Panc1 (cell line): ENCODE measurements around the gene HYAL3. TPM values are rescaled to one million over a fixed set of nuclear protein-coding genes. Genes with fewer than 3 reads are reported as not detected.

Experiments
- ATAC-seq: fragments of 200-7000 bp; cut with Tn5 transposase; 2 replicates; pipeline ENCODE4 v1.9.1; 2020; ENCODE audit warnings: mild to moderate bottlenecking, moderate library complexity
- BruUV-seq: library from RNA; stranded (reverse); fragments of 400-500 nt; replicated peaks from 2 replicates; lab custom pipeline; 2021; lab: Mats Ljungman, UMichigan
- CTCF ChIA-PET: fragments of 300-600 bp; sonication (Branson Sonifier 250); formaldehyde crosslinking; loops from one replicate; lab custom pipeline; 2022; ENCODE audit warnings: antibody characterized with exemption; lab: Charles Lee
- POLR2A ChIA-PET: fragments of 300-600 bp; sonication (Branson Sonifier 250); formaldehyde crosslinking; loops from one replicate; lab custom pipeline; 2022; ENCODE audit warnings: antibody characterized with exemption; lab: Charles Lee
- DNase-seq: peaks from one replicate; pipeline ENCODE4 v3.0.0-alpha.2; 2010; ENCODE audit warnings: low read depth, low spot score
- H3K27ac ChIP-seq: 2 replicates; pipeline ENCODE4 v1.5.1; 2011; ENCODE audit warnings: mild to moderate bottlenecking, low read length, inconsistent platforms
- H3K27me3 ChIP-seq: fragments of 200-500 bp; sonication (Bioruptor generic); 2 replicates; pipeline ENCODE4 v1.6.0; 2014; ENCODE audit warnings: low read length, inconsistent platforms; ENCODE audit not compliant: control insufficient read depth, insufficient read depth
- H3K36me3 ChIP-seq: fragments of 200-500 bp; sonication (Bioruptor generic); 2 replicates; pipeline ENCODE4 v1.5.1; 2014; ENCODE audit warnings: inconsistent platforms, mild to moderate bottlenecking, low read length, moderate library complexity; ENCODE audit not compliant: control insufficient read depth, insufficient read depth
- H3K4me1 ChIP-seq: 2 replicates; pipeline ENCODE4 v1.5.1; 2011; ENCODE audit warnings: inconsistent platforms, mild to moderate bottlenecking, low read length, moderate library complexity; ENCODE audit not compliant: control insufficient read depth, insufficient read depth
- H3K4me3 ChIP-seq, 2 experiments: 2 replicates each; pipeline ENCODE4 v1.5.1; 2011 to 2012; ENCODE audit warnings: low read depth in 2 of 2, low read length in 2 of 2, mild to moderate bottlenecking in 2 of 2, inconsistent platforms in 1 of 2, moderate library complexity in 1 of 2
- H3K9me3 ChIP-seq: fragments of 200-500 bp; sonication (Bioruptor generic); 2 replicates; pipeline ENCODE4 v1.5.1; 2014; ENCODE audit warnings: low read depth, mild to moderate bottlenecking, inconsistent platforms, low read length, moderate library complexity; ENCODE audit not compliant: control insufficient read depth, insufficient read depth
- POLR2AphosphoS5 ChIP-seq: IDR thresholded peaks from 2 replicates; pipeline ENCODE4 v1.6.1; 2012; ENCODE audit warnings: mild to moderate bottlenecking, low read depth, low read length, moderate library complexity
- SIN3A ChIP-seq: IDR thresholded peaks from 2 replicates; pipeline ENCODE4 v1.6.1; 2012; ENCODE audit warnings: low read depth, mild to moderate bottlenecking, low read length, moderate library complexity, borderline replicate concordance; ENCODE audit not compliant: insufficient read depth
- TCF7L2 ChIP-seq: IDR thresholded peaks from 2 replicates; pipeline ENCODE4 v1.6.1; 2011; ENCODE audit warnings: mild to moderate bottlenecking, low read depth, low read length, inconsistent platforms
- in situ Hi-C: cut with HindIII; loops from 2 replicates; pipeline ENCODE4 v1.10.0; 2016; ENCODE audit warnings: low sequenced_read_pairs, low pct_unique_long_range_greater_than_20kb
- intact Hi-C: fragments of 100-400 bp; cut with micrococcal nuclease; formaldehyde crosslinking; loops from one replicate; pipeline ENCODE4 v1.10.0; 2022; ENCODE audit not compliant: unreplicated experiment
- total RNA-seq: library from RNA; stranded (reverse); gene quantifications from one replicate; pipeline ENCODE4 v1.2.1, GENCODE V29; 2021; ENCODE audit not compliant: unreplicated experiment
- TF ChIP-seq, protein P1 (sequence below), 2 experiments: IDR thresholded peaks; 2 replicates each; pipeline ENCODE4 v1.6.1; 2011 to 2012; ENCODE audit warnings: low read depth in 2 of 2, control low read depth in 1 of 2, low read length in 1 of 2, mild to moderate bottlenecking in 1 of 2, moderate library complexity in 1 of 2; ENCODE audit not compliant: insufficient read depth in 1 of 2
- TF ChIP-seq, protein P2 (sequence below): fragments of 450-650 bp; IDR thresholded peaks from 2 replicates; pipeline ENCODE4 v1.5.1; 2017; ENCODE audit warnings: mild to moderate bottlenecking

HYAL3 gene
- total RNA-seq, 1 experiment from 2014 or later, result 3.9 TPM

DNA sequence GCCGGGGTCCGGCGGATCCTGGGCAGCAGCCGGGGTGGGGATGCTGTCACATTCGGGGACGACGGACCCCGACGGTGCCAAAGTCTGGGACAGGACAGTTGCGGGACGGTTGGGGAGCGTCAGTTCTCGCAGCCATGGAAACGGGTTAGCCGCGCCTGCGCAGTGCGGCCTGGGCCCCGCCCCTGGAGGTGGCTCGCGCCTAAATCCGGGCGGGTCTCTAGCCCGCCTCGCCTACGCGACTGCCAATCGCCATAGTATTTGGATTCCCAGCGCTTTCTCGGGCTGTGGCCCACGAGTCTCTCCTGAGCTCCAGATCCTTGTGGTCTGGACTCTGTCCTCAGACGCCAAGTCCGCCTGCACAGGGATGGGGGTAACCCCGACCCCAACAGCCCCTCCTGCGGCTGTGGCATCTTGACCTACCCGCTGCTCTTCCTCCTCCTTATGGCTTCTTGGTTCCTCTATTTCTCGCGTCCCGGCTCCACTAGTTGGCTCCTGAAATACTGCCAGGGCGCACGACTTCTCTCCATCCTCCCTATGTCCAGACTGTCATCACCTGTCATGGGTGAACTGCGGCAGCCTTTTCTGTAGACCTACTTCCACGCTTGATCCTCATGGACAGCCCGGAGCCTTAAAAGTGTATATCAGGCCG, 46.5 kb upstream of the HYAL3 start, which contains the start of gene ZMYND10:
Gene ZMYND10 (minus strand): TSS at position 147 of the 649 bp plus-strand sequence. CDS start 153 bp downstream, outside the sequence.
- Histone ChIP-seq H3K27ac (peak within 1 kb of the TSS; percentile 18; the same call in 1 of the 2 replicates), H3K27me3 (no peaks in the 10 kb centered on the region), H3K36me3 (peaks cover 2% of the 10 kb centered on the region; the same call in 1 of the 2 replicates), H3K9me3 (no peaks in the 10 kb centered on the region), H3K4me3 (peak within 1 kb of the TSS; percentile 47 to 68), H3K4me1 (peaks cover 6% of the 10 kb centered on the region)
- in situ Hi-C loops, result no loop called here
- ATAC-seq (peak; percentile 84), DNase-seq (no peak)
- TF ChIP-seq POLR2AphosphoS5 (no peak), TCF7L2 (no peak), SIN3A (peak; percentile 73; the same call in 1 of the 2 replicates)
- TF ChIP-seq, protein P1, sequence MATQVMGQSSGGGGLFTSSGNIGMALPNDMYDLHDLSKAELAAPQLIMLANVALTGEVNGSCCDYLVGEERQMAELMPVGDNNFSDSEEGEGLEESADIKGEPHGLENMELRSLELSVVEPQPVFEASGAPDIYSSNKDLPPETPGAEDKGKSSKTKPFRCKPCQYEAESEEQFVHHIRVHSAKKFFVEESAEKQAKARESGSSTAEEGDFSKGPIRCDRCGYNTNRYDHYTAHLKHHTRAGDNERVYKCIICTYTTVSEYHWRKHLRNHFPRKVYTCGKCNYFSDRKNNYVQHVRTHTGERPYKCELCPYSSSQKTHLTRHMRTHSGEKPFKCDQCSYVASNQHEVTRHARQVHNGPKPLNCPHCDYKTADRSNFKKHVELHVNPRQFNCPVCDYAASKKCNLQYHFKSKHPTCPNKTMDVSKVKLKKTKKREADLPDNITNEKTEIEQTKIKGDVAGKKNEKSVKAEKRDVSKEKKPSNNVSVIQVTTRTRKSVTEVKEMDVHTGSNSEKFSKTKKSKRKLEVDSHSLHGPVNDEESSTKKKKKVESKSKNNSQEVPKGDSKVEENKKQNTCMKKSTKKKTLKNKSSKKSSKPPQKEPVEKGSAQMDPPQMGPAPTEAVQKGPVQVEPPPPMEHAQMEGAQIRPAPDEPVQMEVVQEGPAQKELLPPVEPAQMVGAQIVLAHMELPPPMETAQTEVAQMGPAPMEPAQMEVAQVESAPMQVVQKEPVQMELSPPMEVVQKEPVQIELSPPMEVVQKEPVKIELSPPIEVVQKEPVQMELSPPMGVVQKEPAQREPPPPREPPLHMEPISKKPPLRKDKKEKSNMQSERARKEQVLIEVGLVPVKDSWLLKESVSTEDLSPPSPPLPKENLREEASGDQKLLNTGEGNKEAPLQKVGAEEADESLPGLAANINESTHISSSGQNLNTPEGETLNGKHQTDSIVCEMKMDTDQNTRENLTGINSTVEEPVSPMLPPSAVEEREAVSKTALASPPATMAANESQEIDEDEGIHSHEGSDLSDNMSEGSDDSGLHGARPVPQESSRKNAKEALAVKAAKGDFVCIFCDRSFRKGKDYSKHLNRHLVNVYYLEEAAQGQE (IDR thresholded peaks at IDR 0.05; ENCODE audit: insufficient read depth in 1 of 2, low read depth in 2 of 2, low read length in 1 of 2), result no peak
- TF ChIP-seq, protein P2, sequence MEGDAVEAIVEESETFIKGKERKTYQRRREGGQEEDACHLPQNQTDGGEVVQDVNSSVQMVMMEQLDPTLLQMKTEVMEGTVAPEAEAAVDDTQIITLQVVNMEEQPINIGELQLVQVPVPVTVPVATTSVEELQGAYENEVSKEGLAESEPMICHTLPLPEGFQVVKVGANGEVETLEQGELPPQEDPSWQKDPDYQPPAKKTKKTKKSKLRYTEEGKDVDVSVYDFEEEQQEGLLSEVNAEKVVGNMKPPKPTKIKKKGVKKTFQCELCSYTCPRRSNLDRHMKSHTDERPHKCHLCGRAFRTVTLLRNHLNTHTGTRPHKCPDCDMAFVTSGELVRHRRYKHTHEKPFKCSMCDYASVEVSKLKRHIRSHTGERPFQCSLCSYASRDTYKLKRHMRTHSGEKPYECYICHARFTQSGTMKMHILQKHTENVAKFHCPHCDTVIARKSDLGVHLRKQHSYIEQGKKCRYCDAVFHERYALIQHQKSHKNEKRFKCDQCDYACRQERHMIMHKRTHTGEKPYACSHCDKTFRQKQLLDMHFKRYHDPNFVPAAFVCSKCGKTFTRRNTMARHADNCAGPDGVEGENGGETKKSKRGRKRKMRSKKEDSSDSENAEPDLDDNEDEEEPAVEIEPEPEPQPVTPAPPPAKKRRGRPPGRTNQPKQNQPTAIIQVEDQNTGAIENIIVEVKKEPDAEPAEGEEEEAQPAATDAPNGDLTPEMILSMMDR, result no peak
- no TSS peak for BruUV-seq
- intact Hi-C loops, result loop anchor here (2.0 kb wide), 1 partner anchor 205 kb away; no protein-coding TSS in a partner anchor
- ChIA-PET CTCF (no interaction called here), POLR2A (interaction anchor here (0.6 kb wide), 1 partner anchor 8 kb away, joined by 4 read pairs; no protein-coding TSS in a partner anchor)

DNA sequence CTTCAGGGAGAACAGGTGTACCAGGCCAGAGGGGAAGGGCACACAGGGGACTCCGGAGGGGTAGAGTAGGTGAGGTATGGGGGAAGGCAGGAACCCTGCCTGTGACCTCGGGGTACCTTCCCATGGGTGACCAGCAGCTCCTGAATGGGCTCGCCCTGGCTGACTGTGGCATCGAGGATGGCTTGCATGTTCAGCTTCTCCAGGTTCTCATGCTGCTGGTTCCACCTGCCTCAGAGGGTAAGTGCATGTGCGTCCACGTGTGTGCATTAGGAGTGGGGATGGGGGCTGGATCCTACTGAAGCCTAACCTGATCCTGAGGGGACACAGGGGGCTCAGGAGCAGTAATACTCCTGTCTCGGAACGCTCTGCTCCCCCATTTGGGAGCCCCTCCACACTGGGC, 45.8 kb upstream of the HYAL3 start:
- POLR2A ChIA-PET, result interaction anchor here (0.6 to 0.8 kb wide), 2 partner anchors 9 to 17 kb away, joined by 4 to 14 read pairs; no protein-coding TSS in a partner anchor
- Histone ChIP-seq H3K9me3 (no peaks in the 10 kb centered on the region), H3K27ac (peak overlapping the region; percentile 18; the same call in 1 of the 2 replicates), H3K4me1 (peaks cover 6% of the 10 kb centered on the region), H3K4me3 (peak overlapping the region; percentile 47 to 68), H3K27me3 (no peaks in the 10 kb centered on the region), H3K36me3 (no peaks in the 10 kb centered on the region)
- no TSS peak for BruUV-seq
- in situ Hi-C loops (no loop called here), intact Hi-C loops (no loop called here)
- CTCF ChIA-PET, result no interaction called here
- no peak for TF ChIP-seq POLR2AphosphoS5
- TF ChIP-seq, protein P2, result no peak
- no peak for TF ChIP-seq TCF7L2
- no peak for TF ChIP-seq SIN3A
- TF ChIP-seq, protein P1 (IDR thresholded peaks at IDR 0.05; ENCODE audit: insufficient read depth in 1 of 2, low read depth in 2 of 2, low read length in 1 of 2), result no peak
- DNase-seq (no peak), ATAC-seq (no peak)
